Measurements from ENCODE around the gene BACE2.
"Not testable (repeated sequence)": the region's sequence is repeated elsewhere in the genome, so short reads cannot be mapped to it uniquely, and the experiment has no call there.

The BACE2 gene

GRCh38 chr21:41258617-41259016 is 90.7 kb downstream of the BACE2 start:
- in situ Hi-C loops (cut with MboI; ENCODE audit: low sequenced_read_pairs): no loop called here

- in situ Hi-C loops (cut with MboI; ENCODE audit: low sequenced_read_pairs): no loop called here
Observed at GRCh38 chr21:41260428-41260827, 92.5 kb downstream of the BACE2 start.

- in situ Hi-C loops (cut with MboI; ENCODE audit: low sequenced_read_pairs): no loop called here
Observed at GRCh38 chr21:41267346-41267745, 99.4 kb downstream of the BACE2 start.

GRCh38 chr21:41269535-41269934 is 101.6 kb downstream of the BACE2 start:
- in situ Hi-C loops (cut with MboI; ENCODE audit: low sequenced_read_pairs): no loop called here

DNA sequence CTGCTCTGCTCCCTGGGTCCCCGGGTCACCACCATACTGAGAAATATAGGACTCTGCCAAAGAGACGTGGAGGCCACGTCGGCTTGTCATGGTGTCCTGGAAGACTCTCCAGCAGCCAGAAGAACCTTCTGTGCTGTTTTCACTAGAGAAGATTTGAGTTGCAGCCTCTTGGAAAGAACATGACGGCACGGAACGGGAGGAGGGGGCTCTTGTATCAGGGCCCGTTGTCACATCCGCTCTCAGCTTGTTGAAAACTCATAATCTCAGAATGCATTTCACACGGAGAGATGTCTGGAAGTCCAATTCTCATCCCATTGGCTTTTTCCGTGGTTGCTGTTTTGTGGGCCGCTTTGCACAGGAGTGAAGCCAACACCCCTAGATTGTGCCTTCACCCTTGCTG is 109.2 kb downstream of the BACE2 start:
- in situ Hi-C loops (cut with MboI; ENCODE audit: low sequenced_read_pairs): loop anchor here (25.0 kb wide), 1 partner anchor 185 kb away; no protein-coding TSS in a partner anchor

- in situ Hi-C loops (cut with MboI; ENCODE audit: low sequenced_read_pairs): loop anchor here (25.0 kb wide), 1 partner anchor 184 kb away; no protein-coding TSS in a partner anchor
Observed at GRCh38 chr21:41277846-41278245, 109.9 kb downstream of the BACE2 start.

DNA sequence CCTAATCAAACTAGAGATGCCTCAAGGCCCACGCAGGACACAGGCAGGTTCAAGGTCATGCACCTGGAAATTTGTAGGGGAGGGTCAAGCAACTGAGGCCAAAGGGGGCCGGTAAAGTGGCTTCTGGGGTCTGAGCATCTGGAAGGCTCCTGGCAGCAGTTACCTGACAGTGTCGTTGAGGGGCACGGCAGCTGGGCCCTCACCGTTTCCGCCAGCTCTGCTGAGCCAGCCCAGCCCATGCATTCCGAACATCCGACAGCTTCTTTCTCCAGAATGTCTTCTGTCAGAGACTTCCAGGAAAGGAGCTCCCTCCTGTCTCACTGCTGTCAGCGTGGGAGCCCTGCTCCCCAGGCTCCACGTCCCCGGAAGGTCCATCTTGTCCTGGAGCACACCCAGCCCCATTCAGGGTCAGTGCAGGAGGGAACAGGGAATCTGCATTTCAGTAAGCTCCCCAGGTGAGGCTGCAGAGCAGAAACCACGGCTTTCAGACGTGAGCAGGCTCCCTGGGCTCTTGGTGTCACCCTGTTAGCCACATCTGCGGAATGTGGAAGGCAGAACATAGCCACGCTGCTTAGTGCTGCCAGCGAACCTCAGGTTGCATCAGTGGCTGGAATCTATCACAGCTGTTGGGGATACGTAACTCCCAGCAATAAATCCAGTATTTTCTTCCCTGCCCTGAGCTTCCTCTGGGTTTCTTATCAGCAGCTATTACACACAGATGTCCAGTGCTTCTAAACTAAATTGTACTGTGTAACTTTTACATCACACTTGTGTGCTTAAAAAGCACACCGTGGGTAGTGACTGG is 112.4 kb downstream of the BACE2 start:
- in situ Hi-C loops (cut with MboI; ENCODE audit: low sequenced_read_pairs): loop anchor here (25.0 kb wide), 1 partner anchor 182 kb away; no protein-coding TSS in a partner anchor

DNA sequence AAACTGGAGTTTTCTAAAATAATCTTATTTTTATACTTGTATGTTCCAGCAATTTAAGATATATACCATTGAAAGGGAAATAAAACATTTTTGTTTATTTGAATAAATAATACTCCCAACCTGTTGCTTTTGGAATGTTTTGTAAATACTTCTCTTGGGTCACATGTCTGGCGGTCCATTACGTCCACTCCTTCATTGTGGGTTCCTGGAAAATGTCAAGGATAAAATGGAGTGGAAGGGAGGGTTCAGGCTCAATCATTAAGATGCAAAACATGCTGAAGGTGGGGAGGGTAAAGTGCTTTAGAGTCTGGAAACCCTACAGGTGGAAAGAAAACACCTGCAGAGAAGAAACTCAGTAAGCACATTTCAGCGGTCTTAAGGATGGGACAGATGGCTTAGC is 114.5 kb downstream of the BACE2 start:
- in situ Hi-C loops (cut with MboI; ENCODE audit: low sequenced_read_pairs): loop anchor here (25.0 kb wide), 1 partner anchor 180 kb away; no protein-coding TSS in a partner anchor

DNA sequence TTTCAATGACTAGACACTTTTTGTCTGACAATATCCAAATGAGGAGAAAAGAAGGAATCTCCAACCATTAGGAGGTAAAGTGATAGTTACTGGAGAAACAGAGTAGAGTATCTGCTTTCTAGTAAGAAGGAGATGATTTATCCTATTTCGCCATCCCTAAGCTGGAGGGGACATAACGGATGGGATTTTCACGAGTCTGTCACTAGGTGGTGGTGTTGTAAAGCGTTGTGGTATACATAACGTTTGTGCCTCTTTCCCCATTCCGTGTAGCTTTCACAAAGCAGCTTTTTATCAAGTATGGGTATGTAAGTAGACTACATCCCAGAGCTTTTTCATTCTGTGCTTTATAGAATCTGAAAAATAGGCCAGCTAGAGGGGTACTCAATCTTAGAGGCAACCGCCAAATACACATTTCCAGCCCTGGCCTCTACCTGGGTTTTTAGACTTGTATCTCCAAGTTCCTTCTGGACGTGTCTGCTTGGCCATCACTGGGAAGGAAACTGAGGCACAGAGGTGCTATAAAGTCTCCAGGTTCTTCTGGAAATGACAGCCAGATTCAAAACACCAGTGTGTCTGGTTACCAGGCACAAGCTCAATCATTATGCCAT is 115.4 kb downstream of the BACE2 start:
- in situ Hi-C loops (cut with MboI; ENCODE audit: low sequenced_read_pairs): loop anchor here (25.0 kb wide), 1 partner anchor 179 kb away; no protein-coding TSS in a partner anchor

DNA sequence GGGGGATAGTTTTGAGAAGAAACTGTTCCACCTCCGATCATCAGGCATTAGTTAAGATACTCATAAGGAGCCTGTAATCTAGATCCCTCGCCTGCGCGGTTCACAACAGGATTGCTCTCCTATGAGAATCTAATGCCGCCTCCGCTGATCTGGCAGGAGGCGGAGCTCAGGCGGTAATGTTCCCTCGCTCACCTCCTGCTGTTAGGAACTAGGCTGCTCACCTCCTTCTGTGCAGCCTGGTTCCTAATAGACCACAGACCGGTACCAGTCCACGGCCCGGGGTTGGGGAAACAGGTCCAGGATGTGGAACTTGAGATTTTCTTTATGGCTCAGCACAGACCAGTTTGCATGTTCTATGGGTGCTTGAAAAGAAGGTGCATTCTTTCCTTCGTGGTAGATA is 121.5 kb downstream of the BACE2 start:
- in situ Hi-C loops (cut with MboI; ENCODE audit: low sequenced_read_pairs): loop anchor here (25.0 kb wide), 1 partner anchor 173 kb away; no protein-coding TSS in a partner anchor

DNA sequence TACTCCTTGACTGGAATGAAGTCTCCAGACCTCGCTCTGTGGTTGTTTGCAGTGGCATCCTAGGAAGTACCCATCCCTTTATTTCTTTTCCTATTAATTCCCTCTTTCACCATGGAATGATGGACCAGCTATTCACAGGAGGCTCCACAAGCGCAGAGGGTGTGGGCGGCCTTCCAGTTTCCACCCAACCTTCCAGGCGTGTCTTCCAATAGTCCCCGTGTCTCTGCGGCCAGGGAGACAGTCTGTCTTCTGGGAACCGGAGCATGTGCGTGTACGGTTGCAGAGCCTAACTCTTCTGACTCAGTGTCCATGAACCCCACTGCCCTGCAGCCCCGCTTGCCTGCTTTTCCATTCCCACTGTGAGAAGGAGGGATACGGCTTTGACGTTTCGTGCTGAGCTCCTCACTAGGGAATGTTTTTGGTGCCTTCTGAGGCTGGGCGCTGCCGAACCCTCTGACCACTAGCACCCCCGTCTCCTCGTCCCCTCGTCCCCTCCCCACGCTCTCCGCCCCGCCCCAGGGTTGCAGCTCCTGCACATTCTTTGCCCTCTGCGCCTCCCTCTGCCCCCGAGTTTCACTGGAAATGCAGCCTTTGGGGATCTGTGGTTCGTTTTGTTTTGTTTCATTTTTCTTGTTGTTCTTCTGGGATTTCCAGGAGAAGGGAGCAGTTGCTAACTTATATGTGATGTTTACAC is 122.3 kb downstream of the BACE2 start:
- in situ Hi-C loops (cut with MboI; ENCODE audit: low sequenced_read_pairs): loop anchor here (25.0 kb wide), 1 partner anchor 172 kb away; no protein-coding TSS in a partner anchor

DNA sequence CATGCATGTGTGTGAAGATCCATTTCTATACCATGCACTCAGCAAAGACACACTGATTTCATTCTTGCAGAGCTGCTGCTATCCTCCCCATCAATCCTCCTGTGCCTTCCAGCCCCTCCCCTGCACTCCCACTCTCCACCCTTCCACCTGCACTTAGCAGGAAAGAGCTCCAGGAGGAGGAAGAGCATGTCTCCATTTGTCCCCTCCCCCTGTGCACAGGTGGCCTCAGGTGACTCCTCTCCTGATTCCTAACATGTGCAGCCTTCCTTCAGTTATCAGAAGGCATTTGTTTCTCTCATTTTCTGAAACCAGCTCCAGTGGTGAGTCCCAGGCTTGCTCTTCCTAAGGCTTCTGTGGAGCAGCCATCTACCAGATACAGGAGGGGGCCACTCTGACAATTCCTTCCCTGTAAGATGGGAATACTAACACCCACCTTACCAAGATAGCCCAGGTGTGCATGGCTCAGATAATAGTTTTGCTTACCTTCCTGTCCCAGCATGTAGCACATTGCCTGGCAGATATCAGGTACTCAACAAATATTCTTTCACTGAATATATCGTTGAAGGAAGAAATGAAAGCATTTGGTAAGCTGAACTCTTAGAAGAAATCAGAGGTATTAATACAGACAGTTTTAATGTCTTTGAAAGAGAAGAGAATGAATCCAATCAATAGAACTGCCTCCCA is 126.7 kb downstream of the BACE2 start:
- in situ Hi-C loops (cut with MboI; ENCODE audit: low sequenced_read_pairs): loop anchor here (25.0 kb wide), 1 partner anchor 168 kb away; no protein-coding TSS in a partner anchor

- in situ Hi-C loops (cut with MboI; ENCODE audit: low sequenced_read_pairs): loop anchor here (25.0 kb wide), 1 partner anchor 167 kb away; no protein-coding TSS in a partner anchor
Observed at GRCh38 chr21:41295721-41296254, 127.8 kb downstream of the BACE2 start.

GRCh38 chr21:41302976-41303375 is 135.0 kb downstream of the BACE2 start:
- in situ Hi-C loops (cut with MboI; ENCODE audit: low sequenced_read_pairs): no loop called here

GRCh38 chr21:41304068-41304720 is 136.2 kb downstream of the BACE2 start:
- in situ Hi-C loops (cut with MboI; ENCODE audit: low sequenced_read_pairs): no loop called here

GRCh38 chr21:41307219-41307618 is 139.3 kb downstream of the BACE2 start:
- in situ Hi-C loops (cut with MboI; ENCODE audit: low sequenced_read_pairs): no loop called here

DNA sequence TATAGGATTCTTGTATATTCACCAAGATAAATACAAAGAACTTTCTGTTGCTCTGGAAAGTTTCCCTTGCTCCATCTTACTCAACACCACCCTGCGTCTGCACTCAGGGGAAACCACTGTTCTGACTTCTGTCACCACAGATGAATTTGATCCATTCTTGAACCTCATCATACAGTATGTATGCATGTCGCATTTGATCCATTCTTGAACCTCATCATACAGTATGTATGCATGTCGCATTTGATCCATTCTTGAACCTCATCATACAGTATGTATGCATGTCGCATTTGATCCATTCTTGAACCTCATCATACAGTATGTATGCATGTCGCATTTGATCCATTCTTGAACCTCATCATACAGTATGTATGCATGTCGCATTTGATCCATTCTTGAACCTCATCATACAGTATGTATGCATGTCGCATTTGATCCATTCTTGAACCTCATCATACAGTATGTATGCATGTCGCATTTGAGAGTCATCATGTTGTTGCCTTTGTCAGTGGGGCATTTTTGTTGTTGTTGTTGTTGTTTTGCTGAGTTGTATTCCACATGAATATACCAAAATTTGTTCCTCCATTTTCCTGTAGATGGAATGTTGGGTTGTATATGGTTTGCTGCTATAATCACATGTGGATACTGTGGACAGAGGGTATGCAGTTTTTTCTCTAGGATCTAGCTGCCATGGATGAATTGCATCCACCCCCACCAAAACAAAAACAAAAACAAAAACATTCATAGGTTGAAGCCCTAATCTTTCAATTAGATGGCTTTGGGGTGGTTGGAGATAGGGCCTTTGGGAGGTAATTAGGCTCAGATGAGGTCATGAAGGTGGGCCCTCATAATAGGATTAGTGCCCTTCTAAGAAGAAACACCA is 145.6 kb downstream of the BACE2 start:
- in situ Hi-C loops (cut with MboI; ENCODE audit: low sequenced_read_pairs): not testable (repeated sequence)

GRCh38 chr21:41315726-41316125 is 147.8 kb downstream of the BACE2 start:
- in situ Hi-C loops (cut with MboI; ENCODE audit: low sequenced_read_pairs): no loop called here
